Heart right ventricle (tissue), 16 donors: Measurements from ENCODE around the gene MALRD1. TPM values are rescaled to one million over a fixed set of nuclear protein-coding genes. Genes with fewer than 3 reads are reported as not detected.

Source experiments
- ATAC-seq, 8 donors: fragments of 200-7000 bp; cut with Tn5 transposase; one replicate each; pipeline ENCODE4 v1.9.1; 2020; ENCODE audit warnings: mild to moderate bottlenecking in 8 of 8, moderate library complexity in 8 of 8, moderate number of reproducible peaks in 1 of 8
- DNase-seq, 2 donors: peaks; one replicate each; pipeline ENCODE4 v3.0.0-alpha.2; 2020
- H3K27ac ChIP-seq, 10 donors: fragments of 200-600 bp; sonication (generic) in 2 of 10; one replicate each; pipeline versions ENCODE4 v1.5.0 to v1.8.0; 2020 to 2022; ENCODE audit warnings: mild to moderate bottlenecking in 3 of 10
- H3K27me3 ChIP-seq, 7 donors: fragments of 200-600 bp; one replicate each; pipeline ENCODE4 v1.8.0; 2021 to 2022; ENCODE audit warnings: mild to moderate bottlenecking in 2 of 7
- H3K36me3 ChIP-seq, 9 donors: fragments of 200-600 bp; sonication (generic) in 1 of 9; one replicate each; pipeline versions ENCODE4 v1.5.0 to v1.8.0; 2020 to 2022; ENCODE audit warnings: mild to moderate bottlenecking in 2 of 9
- H3K4me1 ChIP-seq, 9 donors: fragments of 200-600 bp; sonication (generic) in 1 of 9; one replicate each; pipeline versions ENCODE4 v1.5.0 to v1.8.0; 2020 to 2022; ENCODE audit warnings: mild to moderate bottlenecking in 4 of 9
- H3K4me3 ChIP-seq, 10 donors: fragments of 200-600 bp; sonication (generic) in 2 of 10; one replicate each; pipeline versions ENCODE4 v1.5.0 to v1.8.0; 2020 to 2022; ENCODE audit warnings: mild to moderate bottlenecking in 7 of 10, moderate library complexity in 2 of 10
- H3K9me3 ChIP-seq, 11 donors: fragments of 200-600 bp in 10 of 11; sonication (generic) in 2 of 11; one replicate each; pipeline versions ENCODE4 v1.5.0 to v1.8.0; 2013 to 2022; ENCODE audit warnings: mild to moderate bottlenecking in 2 of 11, control low read depth in 1 of 11, moderate library complexity in 1 of 11
- WGBS, 2 donors: extraction: QIAGEN DNeasy Blood & Tissue Kit; methylation state at CpG; one replicate each; pipeline ENCODE4 v1.1.7; 2013; ENCODE audit warnings: inconsistent platforms in 1 of 2; 5-methylcytosine and 5-hydroxymethylcytosine counted together
- intact Hi-C, 10 donors: fragments of 100-400 bp; cut with DNase I; formaldehyde crosslinking; loops; one replicate each; pipeline versions ENCODE4 v1.11.1 to v1.14.2; 2022
- polyA plus RNA-seq, 2 donors: library from polyadenylated mRNA; stranded (reverse); fragments of 200-250 nt; gene quantifications; one replicate each; pipeline ENCODE4 v1.2.3, GENCODE V29; 2013
- total RNA-seq, 10 donors: library from RNA; stranded (reverse); fragmentation: NEBNext Ultra II Directional in 3 of 10; extraction: Animal tissue kit (Norgen Biotek cat#: 25700) in 3 of 10; gene quantifications; one replicate each; pipeline versions ENCODE4 v1.2.1 to v1.2.4, GENCODE V29; 2021 to 2023
- TF ChIP-seq, protein P1 (sequence below), 9 donors: fragments of 200-600 bp; sonication (generic) in 2 of 9; IDR thresholded peaks; one replicate each; pipeline versions ENCODE4 v1.5.0 to v1.8.0; 2021 to 2022; ENCODE audit warnings: antibody characterized with exemption in 9 of 9, mild to moderate bottlenecking in 5 of 9, moderate library complexity in 1 of 9
- donor health status: Arrhythmogenic right ventricular cardiomyopathy.
- donor health status: ischemic (EF 13 %, LVEDD 7.1; RV severe dilation, severe dysfunction).
- donor health status: healthy with polysubstance abuse.
- donor health status: DM: no; HTN: yes; CAD: no.
- donor health status: DM: no; HTN: no; CAD: no.
- donor health status: ischemic (EF 25% LVEDD 6.9; RV normal size, moderate dysfunction).
- donor health status: ischemic (EF 25% LVEDD 5.7; RV mildly dilated, moderate dysfunction).
- donor health status: healthy.
- donor health status: DM: yes; HTN: yes; CAD: no.
- donor health status: Ischemic cardiomyopathy.
- donor health status: ischemic (EF 35%, LVEDD 5.7; RV mildly dilated, moderate dysfunction).
- donor health status: nonischemic (EF 11% LVEDD 7.7; RV severe dilation, severe dysfunction).
- donor health status: DM: yes; HTN: yes; CAD: no.
- donor health status: PGD.
- donor health status: ischemic (EF 29% LVEDD 5.4; RV normal size, mild dysfunction).
- donor health status: nonischemic (EF 23%, LVEDD 6.1; RV moderate dilation, normal function).

MALRD1 gene
- total and polyA plus RNA-seq, 12 donors = 0.10 to 2.2 (median 0.47) TPM

DNA sequence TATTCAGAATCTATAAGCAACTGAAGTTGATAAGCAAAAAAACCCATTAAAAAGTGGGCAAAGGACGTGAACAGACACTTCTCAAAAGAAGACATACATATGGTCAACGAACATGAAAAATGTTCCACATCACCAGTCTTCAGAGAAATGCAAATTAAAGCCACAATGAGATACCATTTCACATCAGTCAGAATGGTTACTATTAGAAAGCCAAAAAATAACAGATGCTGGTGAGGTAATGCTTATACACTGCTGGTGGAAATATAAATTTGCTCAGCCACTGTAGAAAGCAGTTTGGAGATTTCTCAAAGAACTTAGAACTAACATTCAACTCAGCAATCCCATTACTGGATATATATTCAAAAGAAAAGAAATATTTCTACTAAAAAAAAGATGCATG, 434.8 kb downstream of the MALRD1 start:
- 43 to 59% methylated on average over 2 of the region's 2 CpGs for WGBS, 2 donors
- no peak for DNase-seq
- no peak overlapping the region for H3K27ac ChIP-seq

DNA sequence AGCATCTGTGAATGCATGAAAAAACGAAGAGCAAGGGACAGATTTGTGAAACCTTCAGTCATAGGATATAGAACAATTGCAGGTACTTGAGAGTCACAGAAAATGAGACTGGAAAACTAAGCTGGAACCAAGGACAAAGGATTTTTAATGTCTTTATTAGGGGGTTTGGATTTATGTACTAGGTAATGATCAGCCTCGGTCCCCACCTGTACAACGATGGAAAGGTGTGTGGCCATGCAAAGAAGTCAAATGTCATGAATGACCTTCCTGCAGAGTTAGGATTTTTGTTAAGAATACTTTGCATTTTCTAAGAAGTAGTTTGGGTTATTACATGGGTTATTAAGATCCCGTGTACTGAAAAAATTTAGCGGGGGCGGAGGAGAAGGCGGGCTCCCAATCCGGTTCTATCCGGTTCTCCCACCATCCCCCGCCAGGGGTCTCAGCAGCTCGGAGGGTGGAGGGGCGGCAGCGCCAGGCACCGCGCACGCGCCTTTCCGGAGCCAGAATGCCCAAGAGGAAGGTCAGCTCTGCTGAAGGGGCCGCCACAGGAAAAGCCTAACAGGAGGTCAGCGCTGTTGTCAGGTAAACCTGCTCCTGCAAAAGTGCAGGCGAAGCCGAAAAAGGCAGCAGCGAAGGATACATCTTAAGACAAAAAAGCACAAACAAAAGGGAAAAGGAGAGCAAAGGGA, 440.1 kb downstream of the MALRD1 start:
- intact Hi-C loops = no loop called here
- no peaks in the 10 kb centered on the region for H3K27me3 ChIP-seq
- TF ChIP-seq, protein P1, sequence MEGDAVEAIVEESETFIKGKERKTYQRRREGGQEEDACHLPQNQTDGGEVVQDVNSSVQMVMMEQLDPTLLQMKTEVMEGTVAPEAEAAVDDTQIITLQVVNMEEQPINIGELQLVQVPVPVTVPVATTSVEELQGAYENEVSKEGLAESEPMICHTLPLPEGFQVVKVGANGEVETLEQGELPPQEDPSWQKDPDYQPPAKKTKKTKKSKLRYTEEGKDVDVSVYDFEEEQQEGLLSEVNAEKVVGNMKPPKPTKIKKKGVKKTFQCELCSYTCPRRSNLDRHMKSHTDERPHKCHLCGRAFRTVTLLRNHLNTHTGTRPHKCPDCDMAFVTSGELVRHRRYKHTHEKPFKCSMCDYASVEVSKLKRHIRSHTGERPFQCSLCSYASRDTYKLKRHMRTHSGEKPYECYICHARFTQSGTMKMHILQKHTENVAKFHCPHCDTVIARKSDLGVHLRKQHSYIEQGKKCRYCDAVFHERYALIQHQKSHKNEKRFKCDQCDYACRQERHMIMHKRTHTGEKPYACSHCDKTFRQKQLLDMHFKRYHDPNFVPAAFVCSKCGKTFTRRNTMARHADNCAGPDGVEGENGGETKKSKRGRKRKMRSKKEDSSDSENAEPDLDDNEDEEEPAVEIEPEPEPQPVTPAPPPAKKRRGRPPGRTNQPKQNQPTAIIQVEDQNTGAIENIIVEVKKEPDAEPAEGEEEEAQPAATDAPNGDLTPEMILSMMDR (IDR thresholded peaks at IDR 0.05) = peak in 3 of 9 donors; percentile 7 to 48 (median 31)

More for the DNA sequence above, 434.8 kb downstream of the MALRD1 start:
- Histone ChIP-seq H3K27me3 (no peaks in the 10 kb centered on the region), H3K4me1 (no peaks in the 10 kb centered on the region), H3K9me3 (peaks cover 0 to 3% (median 0%) of the 10 kb centered on the region in 11 donors), H3K4me3 (no peak overlapping the region), H3K36me3 (no peaks in the 10 kb centered on the region)
- intact Hi-C loops = no loop called here
- no peak for ATAC-seq
- TF ChIP-seq, protein P1 (IDR thresholded peaks at IDR 0.05) = no peak

DNA sequence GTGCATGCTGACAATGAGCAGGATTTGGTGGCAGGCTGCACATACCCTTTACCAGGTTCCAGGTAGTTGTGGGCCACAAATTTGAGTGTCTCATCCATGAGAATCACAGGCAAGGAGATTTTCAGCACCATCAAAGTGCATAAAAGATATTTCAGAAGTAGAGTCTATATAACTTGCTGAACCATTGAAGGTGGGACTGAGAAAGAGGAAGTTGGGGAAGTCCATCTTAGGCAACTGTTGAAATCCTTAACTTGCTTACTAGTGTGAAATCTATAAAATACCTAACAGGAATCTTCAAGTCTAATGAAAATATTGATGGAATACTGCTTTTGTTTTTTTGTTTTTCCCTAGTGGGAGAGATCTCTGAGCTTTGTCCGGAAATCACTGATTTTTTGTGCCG, 442.6 kb downstream of the MALRD1 start:
- ATAC-seq = no peak
- Histone ChIP-seq H3K4me1 (no peaks in the 10 kb centered on the region), H3K36me3 (peaks cover 0 to 5% (median 0%) of the 10 kb centered on the region in 9 donors), H3K4me3 (no peak overlapping the region), H3K9me3 (no peaks in the 10 kb centered on the region), H3K27ac (no peak overlapping the region), H3K27me3 (no peaks in the 10 kb centered on the region)
- TF ChIP-seq, protein P1 (IDR thresholded peaks at IDR 0.05) = no peak
- DNase-seq = no peak
- intact Hi-C loops = no loop called here
- WGBS, 2 donors = 87 to 90% methylated on average over 2 of the region's 2 CpGs

More for the DNA sequence above, 440.1 kb downstream of the MALRD1 start:
- peak in 6 of 8 donors; percentile 66 to 88 (median 80) for ATAC-seq
- 24 to 27% methylated on average over 23 of the region's 23 CpGs for WGBS, 2 donors
- no peaks in the 10 kb centered on the region for H3K4me1 ChIP-seq
- peak overlapping the region in 9 of 10 donors; percentile 0 to 49 (median 31) for H3K4me3 ChIP-seq
- DNase-seq = peak; percentile 4 to 36
- peak overlapping the region in 2 of 10 donors; percentile 25 to 53 for H3K27ac ChIP-seq
- H3K9me3 ChIP-seq = no peaks in the 10 kb centered on the region
- no peaks in the 10 kb centered on the region for H3K36me3 ChIP-seq

GRCh38 chr10:19493917-19494316, 445.3 kb downstream of the MALRD1 start:
- Histone ChIP-seq H3K4me1 (no peaks in the 10 kb centered on the region), H3K4me3 (no peak overlapping the region), H3K9me3 (no peaks in the 10 kb centered on the region), H3K27ac (no peak overlapping the region), H3K36me3 (peaks cover 0 to 5% (median 0%) of the 10 kb centered on the region in 9 donors), H3K27me3 (no peaks in the 10 kb centered on the region)
- no peak for ATAC-seq
- TF ChIP-seq, protein P1 (IDR thresholded peaks at IDR 0.05) = no peak
- DNase-seq = no peak
- 90 to 95% methylated on average over 3 of the region's 3 CpGs for WGBS, 2 donors
- intact Hi-C loops = no loop called here
